Adrenal gland (tissue), 12 donors: Measurements from ENCODE around the gene ANKRD44. TPM values are rescaled to one million over a fixed set of nuclear protein-coding genes. Genes with fewer than 3 reads are reported as not detected.

Experiments
- DNase-seq, 7 donors: peaks; one replicate each; pipeline ENCODE4 v3.0.0-alpha.2; 2019 to 2020
- H3K27ac ChIP-seq, 5 donors: fragments of 200-600 bp; sonication (generic) in 4 of 5; 1 replicate in 3 of 5; 2 replicates in 2 of 5; pipeline versions ENCODE4 v1.5.1 to v1.8.0; 2016 to 2020; ENCODE audit warnings: mild to moderate bottlenecking in 1 of 5
- H3K27me3 ChIP-seq: fragments of 200-600 bp; 2 replicates; pipeline ENCODE4 v1.8.0; 2021
- H3K36me3 ChIP-seq, 2 donors: fragments of 200-600 bp; replicated peaks in 1 of 2; 1 replicate in 1 of 2; 2 replicates in 1 of 2; pipeline versions ENCODE4 v1.5.1 to v1.8.0; 2018 to 2022
- H3K4me1 ChIP-seq, 2 donors: fragments of 200-600 bp; replicated peaks in 1 of 2; 1 replicate in 1 of 2; 2 replicates in 1 of 2; pipeline versions ENCODE4 v1.5.1 to v1.8.0; 2018 to 2021
- H3K4me3 ChIP-seq, 4 donors: fragments of 200-600 bp; sonication (generic) in 3 of 4; one replicate each; pipeline ENCODE4 v1.5.1; 2016 to 2018
- H3K9me3 ChIP-seq, 3 donors: fragments of 200-600 bp; sonication (generic) in 1 of 3; replicated peaks in 1 of 3; 1 replicate in 2 of 3; 2 replicates in 1 of 3; pipeline versions ENCODE4 v1.5.1 to v1.8.0; 2016 to 2021
- CTCF ChIP-seq, 6 experiments: fragments of 450-650 bp in 4 of 6; fragments of 200-600 bp in 2 of 6; sonication (generic) in 1 of 6; IDR thresholded peaks; 1 replicate in 5 of 6; 2 replicates in 1 of 6; pipeline versions ENCODE4 v1.5.1 to v1.8.0; 2016 to 2021; ENCODE audit warnings: antibody characterized with exemption in 6 of 6, mild to moderate bottlenecking in 2 of 6, moderate library complexity in 1 of 6
- POLR2A ChIP-seq, 2 donors: fragments of 450-650 bp; IDR thresholded peaks; one replicate each; pipeline ENCODE4 v1.6.1; 2017; ENCODE audit warnings: antibody characterized with exemption in 2 of 2, mild to moderate bottlenecking in 2 of 2, moderate library complexity in 1 of 2
- WGBS, 4 donors: extraction: QIAGEN DNeasy Blood & Tissue Kit in 2 of 4; methylation state at CpG; one replicate each; pipeline versions ENCODE4 v1.1.5 to v1.1.7; 2013 to 2017; 5-methylcytosine and 5-hydroxymethylcytosine counted together
- intact Hi-C, 2 donors: fragments of 100-400 bp; cut with DNase I; formaldehyde crosslinking; loops; one replicate each; pipeline versions ENCODE4 v1.14.1 to v1.15.0; 2022 to 2023
- polyA plus RNA-seq, 3 donors: library from polyadenylated mRNA; stranded (reverse); fragments of 200-250 nt in 2 of 3; fragments of 350-450 nt in 1 of 3; fragmentation: Illumina TruSeq in 1 of 3; extraction: RNeasy Lipid Tissue Mini Kit (QIAGEN cat#74804) in 1 of 3; gene quantifications; one replicate each; pipeline ENCODE4 v1.2.3, GENCODE V29; 2013 to 2014
- total RNA-seq, 9 donors: library from RNA; depleted of rRNA in 4 of 9; stranded (reverse); fragments of >200 nt in 4 of 9; fragments of 120-200 nt in 1 of 9; fragmentation: NEBNext Ultra II Directional in 1 of 9; extraction: Animal tissue kit (Norgen Biotek cat#: 25700) in 1 of 9; gene quantifications; one replicate each; pipeline versions ENCODE4 v1.1.0 to v1.2.4, GENCODE V29; 2013 to 2023
- donor health status: healthy with polysubstance abuse.
- donor health status: Bipolar disorder and iron deficiency.
- donor health status: DM: yes; HTN: yes; CAD: no.
- donor health status: DM: no; HTN: no; CAD: no.
- donor health status: DM: no; HTN: no; CAD: no.
- donor health status: DM: yes; HTN: yes; CAD: no.

ANKRD44 gene
- total and polyA plus RNA-seq, 12 donors, result 3.8 to 40.2 (median 21.3) TPM

GRCh38 chr2:197108758-197109157 lies 201.8 kb downstream of the ANKRD44 start:
- intact Hi-C loops, result no loop called here
- peak; percentile 93 to 99 (median 97) for DNase-seq

GRCh38 chr2:197107291-197108269 lies 203.0 kb downstream of the ANKRD44 start:
- Histone ChIP-seq H3K4me3 (no peak overlapping the region), H3K4me1 (peaks cover 19 to 30% of the 10 kb centered on the region in 2 donors), H3K27ac (peak overlapping the region; percentile 67 to 84 (median 79)), H3K36me3 (peaks cover 0 to 5% of the 10 kb centered on the region in 2 donors), H3K9me3 (no peaks in the 10 kb centered on the region), H3K27me3 (no peaks in the 10 kb centered on the region)
- WGBS, 4 donors, result 27 to 50% (median 40%) methylated on average over 2 of the region's 2 CpGs
- intact Hi-C loops, result no loop called here
- DNase-seq, result peak in 6 of 7 donors; percentile 25 to 80 (median 53)
- TF ChIP-seq CTCF (IDR thresholded peaks at IDR 0.05) (no peak), POLR2A (IDR thresholded peaks at IDR 0.05) (no peak)

More at GRCh38 chr2:197108758-197109157, 201.8 kb downstream of the ANKRD44 start:
- Histone ChIP-seq H3K27me3 (no peaks in the 10 kb centered on the region), H3K9me3 (no peaks in the 10 kb centered on the region), H3K4me3 (no peak overlapping the region), H3K27ac (peak overlapping the region; percentile 59 to 84 (median 79)), H3K4me1 (peaks cover 19 to 34% of the 10 kb centered on the region in 2 donors), H3K36me3 (peaks cover 0 to 5% of the 10 kb centered on the region in 2 donors)
- TF ChIP-seq CTCF (IDR thresholded peaks at IDR 0.05) (no peak), POLR2A (IDR thresholded peaks at IDR 0.05) (peak in 1 of 2 donors; percentile 24)
- 38 to 52% (median 46%) methylated on average over 4 of the region's 4 CpGs for WGBS, 4 donors

GRCh38 chr2:197103363-197103762 lies 207.2 kb downstream of the ANKRD44 start:
- H3K9me3 ChIP-seq, result no peaks in the 10 kb centered on the region

More at GRCh38 chr2:197103363-197103762, 207.2 kb downstream of the ANKRD44 start:
- H3K4me1 ChIP-seq, result peaks cover 10 to 16% of the 10 kb centered on the region in 2 donors
- no peak for TF ChIP-seq CTCF (IDR thresholded peaks at IDR 0.05)
- TF ChIP-seq POLR2A (IDR thresholded peaks at IDR 0.05), result no peak
- no peak overlapping the region for H3K27ac ChIP-seq
- 97 to 100% (median 99%) methylated on average over 1 of the region's 1 CpG for WGBS, 4 donors
- intact Hi-C loops, result no loop called here
- no peak for DNase-seq
- H3K4me3 ChIP-seq, result no peak overlapping the region
- H3K36me3 ChIP-seq, result peaks cover 0 to 4% of the 10 kb centered on the region in 2 donors
- H3K27me3 ChIP-seq, result no peaks in the 10 kb centered on the region
